Subcutaneous adipose tissue (tissue), 4 donors: Measurements from ENCODE around the gene CHST1. TPM values are rescaled to one million over a fixed set of nuclear protein-coding genes. Genes with fewer than 3 reads are reported as not detected.

Source experiments
- CTCF ChIP-seq: fragments of 450-650 bp; IDR thresholded peaks from one replicate; pipeline ENCODE4 v1.5.1; 2016; ENCODE audit warnings: low read depth, mild to moderate bottlenecking, control low read depth, antibody characterized with exemption, moderate library complexity
- total RNA-seq, 4 donors: library from RNA; depleted of rRNA; stranded (reverse); fragments of >200 nt; gene quantifications; one replicate each; pipeline ENCODE4 v1.1.0, GENCODE V29; 2016

Gene CHST1
- total RNA-seq: 1 to 10 TPM in 3 of 4 donors, under 1 TPM in 1; 0.98 to 2.2 (median 1.2) TPM

DNA sequence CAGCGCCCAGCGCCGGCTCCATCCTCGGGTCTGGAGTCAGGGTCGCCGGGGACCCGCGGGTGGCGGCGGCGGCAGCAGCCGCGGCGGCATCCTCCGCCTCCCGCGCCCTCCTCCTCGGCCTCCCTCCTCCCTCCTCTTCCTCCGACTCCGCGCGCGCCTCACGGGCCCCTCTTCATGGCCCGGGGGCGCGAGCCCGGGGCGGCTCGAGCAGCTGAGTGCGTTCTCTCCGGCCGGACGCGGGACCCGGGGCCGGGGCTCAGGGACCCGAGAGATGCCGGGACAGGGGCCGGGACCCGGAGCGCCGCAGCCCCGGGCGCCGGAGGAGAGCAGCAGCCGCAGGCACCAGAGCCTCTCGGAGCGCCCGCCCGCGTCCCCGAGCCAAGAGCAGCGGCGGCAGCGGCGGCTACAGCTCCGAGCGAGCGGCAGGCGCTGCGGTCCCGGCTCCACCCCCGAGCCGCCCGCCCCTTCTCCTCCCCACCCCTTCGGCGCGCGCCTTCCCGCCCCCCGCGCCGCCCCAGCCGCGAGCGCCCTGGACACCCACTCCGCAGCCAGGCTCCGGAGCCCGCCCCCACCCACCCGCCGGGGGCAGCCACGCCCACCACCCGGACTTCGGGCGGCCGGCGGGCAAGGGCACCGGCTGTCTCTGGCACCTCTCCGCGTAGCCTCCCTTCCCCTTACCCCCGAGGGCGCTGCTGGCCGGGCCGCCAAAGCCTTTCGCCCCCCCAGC lies at the start of gene CHST1:
Gene CHST1, minus strand, starts transcription at position 417 of the 727 bp plus-strand sequence. CDS start 14,699 bp downstream, outside the sequence.
- no peak for TF ChIP-seq CTCF

DNA sequence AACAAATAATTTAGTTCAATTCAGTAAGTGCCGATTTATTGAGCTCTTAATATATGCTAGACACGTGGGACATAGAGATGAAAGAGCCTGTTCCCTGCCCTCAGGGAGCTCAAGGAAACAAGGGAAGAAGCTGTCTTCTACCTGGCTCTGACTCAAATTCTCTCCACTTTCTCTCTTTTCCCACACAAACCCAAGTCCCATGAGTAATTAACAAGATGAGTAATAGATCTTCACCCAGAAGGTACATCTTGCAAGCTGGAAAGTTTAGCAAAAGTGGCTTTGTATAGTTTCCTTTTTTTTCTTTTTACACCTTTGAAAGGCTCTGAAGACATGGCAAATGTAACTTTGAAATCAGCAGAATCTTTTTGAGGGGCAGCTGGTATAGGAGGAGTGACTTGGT lies 48.2 kb upstream of the CHST1 start:
- no peak for TF ChIP-seq CTCF

- no peak for TF ChIP-seq CTCF
These were observed 45.1 kb upstream of the CHST1 start for GRCh38 chr11:45710561-45710960.

GRCh38 chr11:45708887-45709663 lies 43.7 kb upstream of the CHST1 start:
- no peak for TF ChIP-seq CTCF

- TF ChIP-seq CTCF: no peak
These were observed 39.2 kb upstream of the CHST1 start for GRCh38 chr11:45704635-45705034.

GRCh38 chr11:45704133-45704532 lies 38.7 kb upstream of the CHST1 start:
- no peak for TF ChIP-seq CTCF

DNA sequence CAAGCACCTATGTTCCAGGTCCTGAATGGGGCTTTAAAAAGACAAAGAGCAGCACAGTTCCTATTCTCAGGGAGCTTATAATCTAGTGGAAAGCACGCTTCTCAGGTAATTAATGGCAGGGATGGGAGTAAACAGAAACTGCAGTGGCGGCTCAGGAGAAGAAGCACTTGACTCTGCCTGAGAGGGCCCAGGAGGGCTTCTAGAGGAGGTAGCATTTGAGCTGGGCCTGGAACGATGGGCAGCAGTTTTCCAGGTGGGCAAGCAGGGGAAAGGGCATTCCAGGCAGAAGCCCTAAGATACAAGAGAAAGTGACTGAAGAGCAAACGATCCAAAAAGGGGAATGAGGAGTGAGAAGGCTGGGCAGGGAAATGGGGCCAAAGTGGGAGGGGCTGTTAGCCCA lies 37.1 kb upstream of the CHST1 start:
- no peak for TF ChIP-seq CTCF
